Mesothelial cell of epicardium (in vitro differentiated cells): ENCODE data around the gene APAF1. TPM values are rescaled to one million over a fixed set of nuclear protein-coding genes. Genes with fewer than 3 reads are reported as not detected.
"Not testable (repeated sequence)": the region's sequence is repeated elsewhere in the genome, so short reads cannot be mapped to it uniquely, and the experiment has no call there.

ENCODE experiments used
- DNase-seq, 2 experiments: peaks; one replicate each; pipeline ENCODE4 v3.0.0; 2021; ENCODE audit warnings: low spot score in 2 of 2; ENCODE audit not compliant: unreplicated experiment in 2 of 2
- H3K27ac Mint-ChIP-seq: 2 replicates; pipeline ENCODE4 v1.8.0; 2021; ENCODE audit warnings: mixed read lengths
- H3K27me3 Mint-ChIP-seq: 2 replicates; pipeline ENCODE4 v1.8.0; 2021; ENCODE audit warnings: low read depth, mixed read lengths
- H3K36me3 Mint-ChIP-seq: 2 replicates; pipeline ENCODE4 v1.8.0; 2021; ENCODE audit warnings: mixed read lengths
- H3K4me1 Mint-ChIP-seq: 2 replicates; pipeline ENCODE4 v1.8.0; 2021; ENCODE audit warnings: mixed read lengths
- H3K4me3 Mint-ChIP-seq: 2 replicates; pipeline ENCODE4 v1.8.0; 2021; ENCODE audit warnings: mild to moderate bottlenecking, moderate library complexity, mixed read lengths
- H3K9me3 Mint-ChIP-seq: 2 replicates; pipeline ENCODE4 v1.8.0; 2021; ENCODE audit warnings: mixed read lengths
- CTCF ChIP-seq: fragments of 200-600 bp; sonication (generic); IDR thresholded peaks from one replicate; pipeline ENCODE4 v1.5.0; 2021; ENCODE audit warnings: antibody characterized with exemption; ENCODE audit not compliant: unreplicated experiment
- total RNA-seq: library from RNA; stranded (reverse); gene quantifications from 3 replicates; pipeline ENCODE4 v1.2.1, GENCODE V29; 2021

Gene APAF1
- total RNA-seq, 1 donor from 2014 or later = 25.9 TPM

DNA sequence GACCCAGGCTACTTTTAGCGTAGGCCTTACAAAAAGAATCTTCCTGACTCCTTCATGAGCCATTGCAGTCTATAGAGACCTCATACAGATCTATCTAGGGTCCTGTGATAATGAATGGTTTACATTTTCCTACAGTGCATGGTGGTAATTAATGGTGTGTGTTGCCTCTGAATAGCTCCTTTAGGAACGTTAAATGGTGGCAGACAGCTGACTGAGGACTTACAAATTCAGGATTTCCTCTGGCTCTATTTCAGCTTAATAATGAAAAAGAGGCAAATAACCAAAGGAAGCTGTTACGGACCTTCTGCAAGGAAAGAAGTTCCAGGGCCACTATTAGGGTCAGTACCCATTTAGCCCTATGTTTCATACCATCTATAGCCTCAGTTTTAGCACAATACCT lies 5.6 kb upstream of the APAF1 start:
- peaks cover 18% of the 10 kb centered on the region for H3K4me1 Mint-ChIP-seq
- H3K4me3 Mint-ChIP-seq = no peak overlapping the region
- H3K27ac Mint-ChIP-seq = no peak overlapping the region
- no peaks in the 10 kb centered on the region for H3K9me3 Mint-ChIP-seq
- TF ChIP-seq CTCF = no peak
- no peaks in the 10 kb centered on the region for H3K36me3 Mint-ChIP-seq
- no peak for DNase-seq
- no peaks in the 10 kb centered on the region for H3K27me3 Mint-ChIP-seq

GRCh38 chr12:98642801-98643200 lies 2.3 kb upstream of the APAF1 start:
- not testable (repeated sequence) for H3K36me3 Mint-ChIP-seq, H3K27me3 Mint-ChIP-seq, DNase-seq, H3K9me3 Mint-ChIP-seq
- Mint-ChIP-seq H3K4me3 (peak overlapping the region; percentile 97), H3K4me1 (peaks cover 17% of the 10 kb centered on the region), H3K27ac (peak overlapping the region; percentile 61)

GRCh38 chr12:98644433-98644711 lies 718 bp upstream of the APAF1 start:
- peaks cover 4% of the 10 kb centered on the region for H3K36me3 Mint-ChIP-seq
- peak overlapping the region; percentile 97 for H3K4me3 Mint-ChIP-seq
- H3K27ac Mint-ChIP-seq = peak overlapping the region; percentile 98
- no peak for DNase-seq
- no peaks in the 10 kb centered on the region for H3K9me3 Mint-ChIP-seq
- peaks cover 17% of the 10 kb centered on the region for H3K4me1 Mint-ChIP-seq
- H3K27me3 Mint-ChIP-seq = no peaks in the 10 kb centered on the region
- TF ChIP-seq CTCF = no peak

- Mint-ChIP-seq H3K27me3 (no peaks in the 10 kb centered on the region), H3K36me3 (peaks cover 12% of the 10 kb centered on the region), H3K4me3 (peak overlapping the region; percentile 97), H3K27ac (peak overlapping the region; percentile 89), H3K9me3 (no peaks in the 10 kb centered on the region), H3K4me1 (peaks cover 17% of the 10 kb centered on the region)
- no peak for TF ChIP-seq CTCF
- DNase-seq = peak in 1 of 2 experiments; percentile 46
Observed at GRCh38 chr12:98645572-98646067, 530 bp downstream of the APAF1 start.

DNA sequence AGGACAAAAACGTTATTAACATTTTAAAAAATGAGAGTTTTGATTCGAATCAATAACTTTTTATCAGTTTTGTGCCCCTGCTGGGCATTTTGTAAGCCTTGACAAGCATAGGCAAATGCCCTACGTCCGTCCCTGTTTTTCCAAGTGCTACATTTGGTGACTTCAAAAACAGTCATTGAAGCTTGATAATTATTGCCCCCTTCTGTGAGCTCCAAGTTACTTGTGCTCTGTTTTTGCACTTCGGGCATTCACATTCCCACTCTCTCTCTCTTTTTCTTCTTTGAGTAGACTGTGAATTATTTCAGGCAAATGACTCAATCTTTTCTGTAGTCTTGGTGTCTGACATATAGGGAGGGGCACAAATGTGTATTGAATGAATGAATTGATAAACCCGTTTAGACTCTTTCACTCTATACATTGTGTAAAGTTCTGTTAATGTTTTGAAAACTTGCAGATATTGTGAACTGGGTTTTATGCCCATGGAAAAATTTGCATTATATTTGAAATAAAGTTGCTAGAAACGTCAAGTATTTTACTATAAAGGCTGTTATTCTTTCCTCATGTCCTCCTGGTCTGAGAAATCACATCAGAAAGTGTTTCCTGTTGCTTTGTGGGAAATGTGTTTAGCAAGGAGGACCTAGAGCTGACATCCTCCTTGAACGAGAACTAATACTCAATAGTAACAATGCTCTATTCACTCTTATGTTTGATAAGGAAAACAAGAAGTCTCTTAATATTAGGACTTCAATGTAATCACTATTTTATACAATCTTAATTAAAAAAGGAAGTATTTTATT lies 1.4 kb downstream of the APAF1 start:
- H3K36me3 Mint-ChIP-seq = peaks cover 18% of the 10 kb centered on the region
- H3K27me3 Mint-ChIP-seq = no peaks in the 10 kb centered on the region
- no peak for TF ChIP-seq CTCF
- peak overlapping the region; percentile 52 for H3K27ac Mint-ChIP-seq
- peaks cover 17% of the 10 kb centered on the region for H3K4me1 Mint-ChIP-seq
- no peak for DNase-seq
- no peaks in the 10 kb centered on the region for H3K9me3 Mint-ChIP-seq
- H3K4me3 Mint-ChIP-seq = peak overlapping the region; percentile 97

DNA sequence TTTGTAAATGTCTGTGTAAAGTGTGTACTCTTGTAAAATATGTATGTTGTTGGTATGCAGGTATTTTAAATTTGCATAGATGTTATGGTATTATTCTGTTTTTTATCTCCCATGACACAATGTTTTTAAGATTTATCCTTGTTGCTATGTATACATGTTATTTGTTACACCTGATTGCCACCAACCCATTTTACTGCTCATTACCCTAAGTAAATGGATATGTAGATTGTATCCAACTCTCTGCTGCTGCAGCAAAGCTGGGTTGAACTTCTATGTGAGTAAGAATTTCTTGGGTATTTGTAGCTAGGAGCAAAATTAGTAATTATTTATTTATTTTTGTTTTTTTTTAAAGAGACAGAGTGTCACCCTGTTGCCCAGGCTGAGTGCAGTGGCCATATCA lies 6.2 kb downstream of the APAF1 start:
- Mint-ChIP-seq H3K27ac (no peak overlapping the region), H3K9me3 (no peaks in the 10 kb centered on the region), H3K4me3 (no peak overlapping the region), H3K4me1 (peaks cover 6% of the 10 kb centered on the region), H3K36me3 (peaks cover 22% of the 10 kb centered on the region), H3K27me3 (no peaks in the 10 kb centered on the region)
- no peak for DNase-seq
- no peak for TF ChIP-seq CTCF
